Left cardiac atrium (tissue), 4 donors: ENCODE data around the gene MRPL24. TPM values are rescaled to one million over a fixed set of nuclear protein-coding genes. Genes with fewer than 3 reads are reported as not detected.

Source experiments
- ATAC-seq, 2 donors: fragments of 200-7000 bp; cut with Tn5 transposase; one replicate each; pipeline ENCODE4 v1.9.1; 2020; ENCODE audit warnings: mild to moderate bottlenecking in 2 of 2, moderate library complexity in 2 of 2
- DNase-seq: peaks from one replicate; pipeline ENCODE4 v3.0.0-alpha.2; 2020
- intact Hi-C, 2 donors: fragments of 100-400 bp; cut with DNase I; formaldehyde crosslinking; loops; one replicate each; pipeline versions ENCODE4 v1.14.1 to v1.15.1; 2022 to 2023
- total RNA-seq, 2 donors: library from RNA; stranded (reverse); fragmentation: NEBNext Ultra II Directional; extraction: Animal tissue kit (Norgen Biotek cat#: 25700); gene quantifications; one replicate each; pipeline ENCODE4 v1.2.1, GENCODE V29; 2021
- donor health status: DM: no; HTN: yes; CAD: no.
- donor health status: DM: no; HTN: yes; CAD: no; lungs with severe emphysema.
- donor health status: DM: yes; HTN: yes; CAD: no.
- donor health status: Dilated cardiomyopathy.

The MRPL24 gene
- total RNA-seq, 2 donors from 2014 or later, result 62.9 to 74.0 TPM

- ATAC-seq (no peak), DNase-seq (peak; percentile 50)
- intact Hi-C loops, result loop anchor here (2.0 to 5.0 kb wide), 3 partner anchors 34 to 164 kb away; partner anchors contain the start of gene PRCC (in 1 of the 2)
These were observed 14.2 kb downstream of the MRPL24 start for GRCh38 chr1:156726549-156727226.

- intact Hi-C loops, result loop anchor here (2.0 to 5.0 kb wide), 4 partner anchors 33 to 165 kb away; partner anchors contain the start of gene PRCC (in 1 of the 2)
- DNase-seq (peak; percentile 91), ATAC-seq (peak; percentile 66 to 70)
These were observed 15.1 kb downstream of the MRPL24 start for GRCh38 chr1:156725683-156726280.

GRCh38 chr1:156721535-156721934 lies 19.4 kb downstream of the MRPL24 start:
- ATAC-seq, result no peak
- intact Hi-C loops, result no loop called here
- no peak for DNase-seq

GRCh38 chr1:156721131-156721530 lies 19.8 kb downstream of the MRPL24 start:
- intact Hi-C loops, result no loop called here
- ATAC-seq, result no peak
- no peak for DNase-seq

GRCh38 chr1:156717351-156717750 lies 23.5 kb downstream of the MRPL24 start:
- intact Hi-C loops, result loop anchor here in 1 of 2 donors (10.0 kb wide), 1 partner anchor 313 kb away; no protein-coding TSS in a partner anchor
- DNase-seq (no peak), ATAC-seq (no peak)

GRCh38 chr1:156714830-156715229 lies 26.1 kb downstream of the MRPL24 start:
- ATAC-seq, result no peak
- intact Hi-C loops, result loop anchor here in 1 of 2 donors (10.0 kb wide), 1 partner anchor 310 kb away; no protein-coding TSS in a partner anchor

GRCh38 chr1:156712626-156713025 lies 28.3 kb downstream of the MRPL24 start:
- no peak for ATAC-seq
- no peak for DNase-seq
- intact Hi-C loops, result loop anchor here in 1 of 2 donors (10.0 kb wide), 1 partner anchor 308 kb away; no protein-coding TSS in a partner anchor

More at GRCh38 chr1:156714830-156715229, 26.1 kb downstream of the MRPL24 start:
- no peak for DNase-seq

- ATAC-seq (no peak), DNase-seq (no peak)
- intact Hi-C loops, result loop anchor here in 1 of 2 donors (10.0 kb wide), 1 partner anchor 306 kb away; no protein-coding TSS in a partner anchor
These were observed 29.7 kb downstream of the MRPL24 start for GRCh38 chr1:156711011-156711817.

GRCh38 chr1:156709757-156710489 lies 31.0 kb downstream of the MRPL24 start:
- intact Hi-C loops, result loop anchor here in 1 of 2 donors (10.0 kb wide), 1 partner anchor 305 kb away; no protein-coding TSS in a partner anchor
- peak; percentile 81 for DNase-seq
- peak; percentile 74 to 80 for ATAC-seq

- DNase-seq, result no peak
- ATAC-seq, result no peak
These were observed 31.9 kb downstream of the MRPL24 start for GRCh38 chr1:156709031-156709430.

GRCh38 chr1:156708218-156708661 lies 32.6 kb downstream of the MRPL24 start:
- ATAC-seq, result no peak
- DNase-seq, result no peak
- intact Hi-C loops, result no loop called here

More at GRCh38 chr1:156709031-156709430, 31.9 kb downstream of the MRPL24 start:
- intact Hi-C loops, result no loop called here

GRCh38 chr1:156707417-156708217 lies 33.3 kb downstream of the MRPL24 start:
- ATAC-seq (no peak), DNase-seq (no peak)
- intact Hi-C loops, result no loop called here

- DNase-seq (peak; percentile 71), ATAC-seq (peak; percentile 51 to 57)
- intact Hi-C loops, result no loop called here
These were observed 34.1 kb downstream of the MRPL24 start for GRCh38 chr1:156706657-156707416.

- DNase-seq (peak; percentile 68), ATAC-seq (peak; percentile 60 to 61)
- intact Hi-C loops, result no loop called here
These were observed 34.8 kb downstream of the MRPL24 start for GRCh38 chr1:156705918-156706656.

GRCh38 chr1:156705321-156705917 lies 35.5 kb downstream of the MRPL24 start, which contains the start of gene CRABP2:
TSS of gene CRABP2 (minus strand) at chr1:156705583. CDS start at chr1:156705446, 137 bp downstream.
- ATAC-seq (peak; percentile 5 to 8), DNase-seq (no peak)
- intact Hi-C loops, result no loop called here

GRCh38 chr1:156704930-156705320 lies 36.0 kb downstream of the MRPL24 start:
- intact Hi-C loops, result no loop called here
- ATAC-seq (peak in 1 of 2 donors; percentile 44), DNase-seq (peak; percentile 63)
